Endothelial cell of umbilical vein (primary cell): Measurements from ENCODE around the gene NCKAP5. TPM values are rescaled to one million over a fixed set of nuclear protein-coding genes. Genes with fewer than 3 reads are reported as not detected.

Experiments
- BruUV-seq: library from RNA; stranded (reverse); fragments of 400-500 nt; replicated peaks from 2 replicates; lab custom pipeline; 2021; lab: Mats Ljungman, UMichigan
- CTCF ChIA-PET: fragments of 300-600, 350-600 bp; sonication (Branson Sonifier 250); formaldehyde crosslinking; loops from one replicate; lab custom pipeline; 2021; ENCODE audit warnings: antibody characterized with exemption, inconsistent platforms; lab: Charles Lee
- POLR2A ChIA-PET: fragments of 300-600, 350-600 bp; sonication (Branson Sonifier 250); formaldehyde crosslinking; loops from one replicate; lab custom pipeline; 2021; ENCODE audit warnings: antibody characterized with exemption, inconsistent platforms; lab: Charles Lee
- DNase-seq: peaks from one replicate; pipeline ENCODE4 v3.0.0-alpha.2; 2011; ENCODE audit warnings: low read depth, low spot score
- FAIRE-seq: peaks from 2 replicates; lab custom pipeline; 2011; peaks lifted over from hg19 to GRCh38; lab: Jason Lieb, UNC
- H2AFZ ChIP-seq: 2 replicates; pipeline ENCODE4 v1.6.0; 2012; ENCODE audit warnings: low read depth, low read length, control low read depth, inconsistent platforms
- H3K27ac ChIP-seq: 2 replicates; pipeline ENCODE4 v1.5.1; 2011; ENCODE audit warnings: low read depth, mild to moderate bottlenecking, control low read depth, low read length, moderate library complexity; ENCODE audit not compliant: insufficient read depth
- H3K27me3 ChIP-seq, 2 experiments: 2 replicates each; pipeline versions ENCODE4 v1.6.0 to v1.6.1; 2011; ENCODE audit warnings: low read length in 2 of 2, mixed read lengths in 1 of 2; ENCODE audit not compliant: control insufficient read depth in 2 of 2, insufficient read depth in 2 of 2
- H3K36me3 ChIP-seq, 2 experiments: 2 replicates in 1 of 2; 3 replicates in 1 of 2; pipeline ENCODE4 v1.5.1; 2011; ENCODE audit warnings: low read length in 2 of 2, mild to moderate bottlenecking in 1 of 2, moderate library complexity in 1 of 2; ENCODE audit not compliant: control insufficient read depth in 2 of 2, insufficient read depth in 2 of 2; ENCODE audit errors: extremely low read depth in 1 of 2
- H3K4me1 ChIP-seq: 3 replicates; pipeline ENCODE4 v1.5.1; 2011; ENCODE audit warnings: mild to moderate bottlenecking, low read length; ENCODE audit not compliant: control insufficient read depth, insufficient read depth; ENCODE audit errors: extremely low read depth
- H3K4me2 ChIP-seq: 2 replicates; pipeline ENCODE4 v1.6.1; 2011; ENCODE audit warnings: low read length, control low read depth, mixed read lengths; ENCODE audit not compliant: insufficient read depth
- H3K4me3 ChIP-seq, 3 experiments: fragments of 200-600 bp in 1 of 3; sonication (generic), shearing (Covaris generic) in 1 of 3; replicated peaks in 1 of 3; 2 replicates each; pipeline ENCODE4 v1.5.1; 2011 to 2016; ENCODE audit warnings: control low read depth in 3 of 3, low read length in 3 of 3, mild to moderate bottlenecking in 2 of 3, inconsistent platforms in 1 of 3, low read depth in 1 of 3, moderate library complexity in 1 of 3; ENCODE audit not compliant: insufficient read depth in 1 of 3
- H3K79me2 ChIP-seq: 2 replicates; pipeline ENCODE4 v1.6.0; 2012; ENCODE audit warnings: low read length, inconsistent platforms; ENCODE audit not compliant: control insufficient read depth, insufficient read depth
- H3K9ac ChIP-seq: replicated peaks from 2 replicates; pipeline ENCODE3; 2011; ENCODE audit warnings: low read length, control low read depth; ENCODE audit not compliant: insufficient read depth; ENCODE audit errors: extremely low read depth
- H3K9me1 ChIP-seq: replicated peaks from 3 replicates; pipeline ENCODE4 v1.6.0; 2011; ENCODE audit warnings: mild to moderate bottlenecking, low read length; ENCODE audit not compliant: control insufficient read depth, insufficient read depth; ENCODE audit errors: extremely low read depth
- H3K9me3 ChIP-seq: replicated peaks from 2 replicates; pipeline ENCODE4 v1.5.1; 2012; ENCODE audit warnings: low read length, inconsistent platforms; ENCODE audit not compliant: control insufficient read depth, insufficient read depth
- H4K20me1 ChIP-seq: replicated peaks from 2 replicates; pipeline ENCODE3; 2011; ENCODE audit warnings: mild to moderate bottlenecking, low read length; ENCODE audit not compliant: control insufficient read depth, insufficient read depth; ENCODE audit errors: extremely low read depth
- CTCF ChIP-seq, 2 donors: IDR thresholded peaks; 1 replicate in 1 of 2; 2 replicates in 1 of 2; pipeline ENCODE4 v1.5.1; 2011; ENCODE audit warnings: low read length in 2 of 2, mild to moderate bottlenecking in 2 of 2, moderate library complexity in 2 of 2, control low read depth in 1 of 2, inconsistent platforms in 1 of 2, low read depth in 1 of 2; ENCODE audit not compliant: insufficient read depth in 1 of 2; ENCODE audit errors: extremely low read depth in 1 of 2
- EZH2 ChIP-seq: IDR thresholded peaks from 2 replicates; pipeline ENCODE4 v1.6.1; 2012; ENCODE audit warnings: borderline replicate concordance, low read depth, mild to moderate bottlenecking, moderate library complexity, low read length, inconsistent platforms; ENCODE audit not compliant: severe bottlenecking
- FOS ChIP-seq: IDR thresholded peaks from 2 replicates; pipeline ENCODE4 v1.6.1; 2011; ENCODE audit warnings: mild to moderate bottlenecking, low read length, moderate library complexity, borderline replicate concordance; ENCODE audit not compliant: insufficient read depth
- GATA2 ChIP-seq: IDR thresholded peaks from 2 replicates; pipeline ENCODE4 v1.7.0; 2011; ENCODE audit warnings: low read depth, mild to moderate bottlenecking, moderate library complexity, mixed read lengths, low read length; ENCODE audit not compliant: insufficient read length, insufficient read depth
- JUN ChIP-seq: IDR thresholded peaks from 2 replicates; pipeline ENCODE4 v1.6.1; 2011; ENCODE audit warnings: borderline replicate concordance, low read depth; ENCODE audit not compliant: insufficient read length, insufficient read depth
- MYC ChIP-seq: IDR thresholded peaks from one replicate; pipeline ENCODE4 v1.6.1; 2011; ENCODE audit warnings: mild to moderate bottlenecking, low read depth, low read length
- POLR2A ChIP-seq: IDR thresholded peaks from 2 replicates; pipeline ENCODE4 v1.6.1; 2012; ENCODE audit warnings: low read depth, mild to moderate bottlenecking, control low read depth, low read length
- POLR2AphosphoS5 ChIP-seq: IDR thresholded peaks from 2 replicates; pipeline ENCODE4 v1.6.1; 2012; ENCODE audit warnings: low read depth, mild to moderate bottlenecking, control low read depth, low read length, moderate library complexity; ENCODE audit not compliant: insufficient read depth
- dilution Hi-C: fragments of 300-500 bp; cut with MboI; formaldehyde crosslinking; loops from one replicate; pipeline ENCODE4 v1.15.0; 2019; ENCODE audit warnings: low sequenced_read_pairs; ENCODE audit not compliant: extremely low pct_ligation_motif_present
- intact Hi-C: fragments of 100-400 bp; cut with micrococcal nuclease; formaldehyde crosslinking; loops from one replicate; pipeline ENCODE4 v1.10.0; 2022
- polyA plus RNA-seq, 4 experiments: library from polyadenylated mRNA; depleted of rRNA in 3 of 4; stranded (reverse) in 3 of 4; unstranded in 1 of 4; fragments of >200 nt; gene quantifications; 2 replicates each; pipeline versions ENCODE4 v1.2.1 to v1.2.3, GENCODE V29; 2011 to 2012; ENCODE audit warnings: missing spikeins in 1 of 4
- total RNA-seq: library from RNA; stranded (reverse); gene quantifications from 2 replicates; pipeline ENCODE4 v1.2.3, GENCODE V29; 2021
- TF ChIP-seq, protein P1 (sequence below): IDR thresholded peaks from 2 replicates; pipeline ENCODE4 v1.6.1; 2011; ENCODE audit not compliant: insufficient read depth, insufficient read length

Gene NCKAP5
- total and polyA plus RNA-seq, 2 donors (not counting 3 experiments of a cell fraction or from before 2014, with no cell fraction given), result 0.47 to 3.3 TPM

DNA sequence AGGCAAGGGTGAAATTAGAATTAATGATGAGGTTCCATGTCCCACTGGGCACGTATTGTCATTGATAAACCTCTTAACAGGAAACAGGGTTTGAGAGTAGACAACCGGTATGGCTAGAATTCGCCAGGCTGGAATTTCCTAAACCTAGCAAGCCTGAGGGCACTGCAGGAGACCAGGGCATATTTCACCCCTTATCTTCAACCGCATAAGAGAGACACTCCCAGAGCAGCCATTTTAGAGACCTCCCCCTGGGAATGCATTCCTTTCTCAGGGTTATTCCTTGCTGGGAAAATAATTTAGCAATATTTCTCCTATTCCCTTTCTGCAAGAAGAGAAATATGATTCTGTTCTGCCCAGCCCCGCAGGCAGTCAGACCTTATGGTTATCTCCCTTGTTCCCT lies 563.6 kb downstream of the NCKAP5 start:
- H3K4me1 ChIP-seq, result no peaks in the 10 kb centered on the region
- ChIA-PET CTCF (no interaction called here), POLR2A (no interaction called here)
- TF ChIP-seq POLR2A, result no peak
- no peak for TF ChIP-seq JUN
- TF ChIP-seq MYC, result no peak
- no peak overlapping the region for H3K4me3 ChIP-seq
- dilution Hi-C loops (no loop called here), intact Hi-C loops (no loop called here)
- H3K9me1 ChIP-seq, result no peaks in the 10 kb centered on the region
- no TSS peak for BruUV-seq
- H4K20me1 ChIP-seq, result no peaks in the 10 kb centered on the region
- DNase-seq (no peak), FAIRE-seq (no peak)
- H3K4me2 ChIP-seq, result no peak overlapping the region
- H3K27me3 ChIP-seq, result no peaks in the 10 kb centered on the region
- no peak overlapping the region for H3K27ac ChIP-seq
- no peak overlapping the region for H2AFZ ChIP-seq
- H3K79me2 ChIP-seq, result no peaks in the 10 kb centered on the region
- no peaks in the 10 kb centered on the region for H3K36me3 ChIP-seq
- H3K9ac ChIP-seq, result no peak overlapping the region
- H3K9me3 ChIP-seq, result no peaks in the 10 kb centered on the region

- POLR2A ChIA-PET, result no interaction called here
- no peaks in the 10 kb centered on the region for H3K27me3 ChIP-seq
- H3K27ac ChIP-seq, result no peak overlapping the region
- no peak for TF ChIP-seq FOS
- no peak for TF ChIP-seq POLR2A
- TF ChIP-seq MYC, result no peak
- TF ChIP-seq, protein P1, sequence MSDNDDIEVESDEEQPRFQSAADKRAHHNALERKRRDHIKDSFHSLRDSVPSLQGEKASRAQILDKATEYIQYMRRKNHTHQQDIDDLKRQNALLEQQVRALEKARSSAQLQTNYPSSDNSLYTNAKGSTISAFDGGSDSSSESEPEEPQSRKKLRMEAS, result no peak
- TF ChIP-seq JUN, result no peak
- no peak for TF ChIP-seq GATA2
- TF ChIP-seq CTCF (IDR thresholded peaks at IDR 0.05; ENCODE audit: extremely low read depth in 1 of 2, insufficient read depth in 1 of 2, low read depth in 1 of 2, low read length in 2 of 2), result no peak
- no peak for TF ChIP-seq EZH2
- TF ChIP-seq POLR2AphosphoS5, result no peak
- H2AFZ ChIP-seq, result no peak overlapping the region
- BruUV-seq, result no TSS peak
- FAIRE-seq (no peak), DNase-seq (no peak)
- dilution Hi-C loops, result no loop called here
- H3K9me1 ChIP-seq, result no peaks in the 10 kb centered on the region
- CTCF ChIA-PET, result no interaction called here
- no peaks in the 10 kb centered on the region for H4K20me1 ChIP-seq
- no peaks in the 10 kb centered on the region for H3K9me3 ChIP-seq
- no peak overlapping the region for H3K9ac ChIP-seq
- no peak overlapping the region for H3K4me2 ChIP-seq
- intact Hi-C loops, result no loop called here
- H3K36me3 ChIP-seq, result no peaks in the 10 kb centered on the region
- no peak overlapping the region for H3K4me3 ChIP-seq
- H3K4me1 ChIP-seq, result no peaks in the 10 kb centered on the region
- H3K79me2 ChIP-seq, result no peaks in the 10 kb centered on the region
Observed at GRCh38 chr2:132999421-132999820, 568.8 kb downstream of the NCKAP5 start.
